Breast epithelium (tissue), 3 donors: Measurements from ENCODE around the gene IL20RB.

Experiments used
- CTCF ChIP-seq, 3 donors: fragments of 450-650 bp; IDR thresholded peaks; one replicate each; pipeline ENCODE4 v1.5.1; 2016 to 2017; ENCODE audit warnings: antibody characterized with exemption in 3 of 3, mild to moderate bottlenecking in 3 of 3, moderate library complexity in 3 of 3
- POLR2A ChIP-seq: fragments of 450-650 bp; IDR thresholded peaks from one replicate; pipeline ENCODE4 v1.6.1; 2016; ENCODE audit warnings: antibody characterized with exemption, mild to moderate bottlenecking, moderate library complexity

GRCh38 chr3:136914739-136915138 is 43.0 kb upstream of the IL20RB start:
- TF ChIP-seq CTCF (IDR thresholded peaks at IDR 0.05) = no peak
- no peak for TF ChIP-seq POLR2A
